ENCODE results near the gene ATOH8. TPM values are rescaled to one million over a fixed set of nuclear protein-coding genes. Genes with fewer than 3 reads are reported as not detected.

The ATOH8 gene
- total and polyA plus RNA-seq, 11 donors = 11.8 to 103 (median 19.0) TPM

DNA sequence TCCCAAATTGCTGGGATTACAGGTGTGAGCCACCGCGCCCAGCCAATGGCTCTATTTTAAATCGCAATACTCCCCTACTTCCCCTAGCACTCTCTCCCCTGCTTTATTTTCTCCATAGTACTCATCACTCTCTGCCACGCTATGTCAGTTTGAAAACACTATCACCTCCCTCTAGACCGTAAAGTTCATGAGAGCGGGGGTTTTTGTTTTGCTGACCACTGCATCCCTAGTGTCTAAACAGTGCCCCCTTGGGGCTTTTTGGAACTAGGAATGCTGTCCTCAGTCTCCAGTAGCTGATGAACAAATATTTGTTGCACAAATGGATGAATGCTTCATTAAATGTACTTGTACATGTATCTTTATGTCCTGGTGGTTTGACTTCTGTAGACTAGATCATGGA is 44.1 kb downstream of the ATOH8 start:
- ATAC-seq (peak in 3 of 4 donors; percentile 34 to 60 (median 49)), DNase-seq (peak in 2 of 5 donors; percentile 21 to 46)
- peak overlapping the region in 2 of 12 donors; percentile 55 to 80 for H3K27ac ChIP-seq
- no peak overlapping the region for H3K4me3 ChIP-seq
- peaks cover 12 to 67% (median 49%) of the 10 kb centered on the region in 12 donors for H3K4me1 ChIP-seq
- 52 to 65% (median 57%) methylated on average over 6 of the region's 6 CpGs for WGBS, 4 donors
- peaks cover 0 to 15% (median 0%) of the 10 kb centered on the region in 12 donors for H3K9me3 ChIP-seq
- intact Hi-C loops (cut with DNase I) = loop anchor here in 9 of 10 donors (1.0 to 5.0 kb wide), 8 partner anchors 21 to 71 kb away; partner anchors contain the start of gene ATOH8 (in 6 of the 9)
- no peaks in the 10 kb centered on the region for H3K36me3 ChIP-seq
- TF ChIP-seq, protein P1, sequence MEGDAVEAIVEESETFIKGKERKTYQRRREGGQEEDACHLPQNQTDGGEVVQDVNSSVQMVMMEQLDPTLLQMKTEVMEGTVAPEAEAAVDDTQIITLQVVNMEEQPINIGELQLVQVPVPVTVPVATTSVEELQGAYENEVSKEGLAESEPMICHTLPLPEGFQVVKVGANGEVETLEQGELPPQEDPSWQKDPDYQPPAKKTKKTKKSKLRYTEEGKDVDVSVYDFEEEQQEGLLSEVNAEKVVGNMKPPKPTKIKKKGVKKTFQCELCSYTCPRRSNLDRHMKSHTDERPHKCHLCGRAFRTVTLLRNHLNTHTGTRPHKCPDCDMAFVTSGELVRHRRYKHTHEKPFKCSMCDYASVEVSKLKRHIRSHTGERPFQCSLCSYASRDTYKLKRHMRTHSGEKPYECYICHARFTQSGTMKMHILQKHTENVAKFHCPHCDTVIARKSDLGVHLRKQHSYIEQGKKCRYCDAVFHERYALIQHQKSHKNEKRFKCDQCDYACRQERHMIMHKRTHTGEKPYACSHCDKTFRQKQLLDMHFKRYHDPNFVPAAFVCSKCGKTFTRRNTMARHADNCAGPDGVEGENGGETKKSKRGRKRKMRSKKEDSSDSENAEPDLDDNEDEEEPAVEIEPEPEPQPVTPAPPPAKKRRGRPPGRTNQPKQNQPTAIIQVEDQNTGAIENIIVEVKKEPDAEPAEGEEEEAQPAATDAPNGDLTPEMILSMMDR (IDR thresholded peaks at IDR 0.05) = peak; percentile 40 to 74 (median 60)
- TF ChIP-seq POLR2A (IDR thresholded peaks at IDR 0.05) = no peak
- no peaks in the 10 kb centered on the region for H3K27me3 ChIP-seq

DNA sequence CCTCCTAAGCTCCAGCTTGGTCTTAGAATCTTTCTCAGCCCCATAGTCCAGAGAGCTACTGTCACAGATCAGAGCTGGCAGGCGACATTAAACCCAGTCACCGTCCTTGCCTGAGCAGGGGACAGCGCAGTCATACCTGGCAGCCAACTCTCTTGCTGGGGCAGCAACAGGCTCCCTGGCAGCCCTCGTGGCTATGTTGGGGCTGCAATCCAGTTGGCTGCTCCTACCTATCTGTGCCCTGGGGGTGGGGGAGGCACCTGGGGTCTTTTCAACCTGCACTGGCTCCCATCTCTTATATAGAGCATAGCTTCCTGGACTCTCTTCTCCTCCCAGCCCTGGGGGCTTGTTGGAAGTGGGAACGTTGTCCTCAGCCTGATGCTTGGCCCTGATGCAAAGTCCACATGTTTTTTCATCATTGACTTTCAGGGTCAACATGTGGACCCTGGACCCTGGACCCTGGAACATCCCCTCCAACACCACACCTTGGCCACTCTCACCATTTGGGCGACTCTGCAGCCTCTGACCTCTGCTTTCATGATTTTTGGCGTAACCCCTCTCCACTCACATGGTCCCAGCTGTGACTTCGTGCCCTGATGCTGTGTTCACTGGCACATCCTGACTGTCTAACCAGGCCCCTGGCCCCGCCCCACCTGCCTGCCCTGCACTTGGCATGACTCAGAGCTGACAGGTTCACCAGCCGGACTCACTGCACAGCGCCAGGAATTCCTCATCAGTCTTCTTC is 45.6 kb downstream of the ATOH8 start:
- WGBS, 4 donors = 70 to 93% (median 72%) methylated on average over 9 to 11 of the region's 11 CpGs
- peak in 3 of 5 donors; percentile 35 to 80 (median 70) for DNase-seq
- Histone ChIP-seq H3K27me3 (no peaks in the 10 kb centered on the region), H3K36me3 (no peaks in the 10 kb centered on the region), H3K9me3 (peaks cover 0 to 15% (median 0%) of the 10 kb centered on the region in 12 donors), H3K27ac (peak overlapping the region in 7 of 12 donors; percentile 47 to 72 (median 58)), H3K4me1 (peaks cover 6 to 55% (median 35%) of the 10 kb centered on the region in 12 donors), H3K4me3 (no peak overlapping the region)
- peak; percentile 54 to 73 (median 66) for ATAC-seq
- TF ChIP-seq POLR2A (IDR thresholded peaks at IDR 0.05) = no peak
- TF ChIP-seq, protein P1 (IDR thresholded peaks at IDR 0.05) = no peak
- intact Hi-C loops (cut with DNase I) = loop anchor here in 7 of 10 donors (2.0 to 5.0 kb wide), 6 partner anchors 27 to 72 kb away; partner anchors contain the start of gene ATOH8 (in 5 of the 7)

DNA sequence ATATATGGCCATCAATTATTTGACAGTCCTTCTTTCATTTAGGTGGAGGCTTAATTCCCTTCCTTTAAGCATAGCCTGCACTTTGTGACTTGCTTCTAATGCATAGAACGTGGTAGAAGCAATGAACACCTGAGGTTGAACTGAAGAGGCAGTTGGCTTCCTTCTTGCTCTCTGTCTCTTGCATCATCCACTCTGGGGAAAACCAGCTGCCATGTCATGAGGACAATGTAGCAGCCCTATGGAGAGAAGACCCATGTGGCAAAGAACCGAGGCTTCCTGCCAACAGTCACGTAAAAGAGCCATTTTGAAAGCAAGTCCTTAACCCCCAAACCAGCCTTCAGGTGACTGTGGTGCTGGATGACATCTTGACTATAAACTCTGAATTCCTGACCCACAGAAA is 46.8 kb downstream of the ATOH8 start:
- TF ChIP-seq, protein P1 (IDR thresholded peaks at IDR 0.05) = no peak
- TF ChIP-seq POLR2A (IDR thresholded peaks at IDR 0.05) = no peak

DNA sequence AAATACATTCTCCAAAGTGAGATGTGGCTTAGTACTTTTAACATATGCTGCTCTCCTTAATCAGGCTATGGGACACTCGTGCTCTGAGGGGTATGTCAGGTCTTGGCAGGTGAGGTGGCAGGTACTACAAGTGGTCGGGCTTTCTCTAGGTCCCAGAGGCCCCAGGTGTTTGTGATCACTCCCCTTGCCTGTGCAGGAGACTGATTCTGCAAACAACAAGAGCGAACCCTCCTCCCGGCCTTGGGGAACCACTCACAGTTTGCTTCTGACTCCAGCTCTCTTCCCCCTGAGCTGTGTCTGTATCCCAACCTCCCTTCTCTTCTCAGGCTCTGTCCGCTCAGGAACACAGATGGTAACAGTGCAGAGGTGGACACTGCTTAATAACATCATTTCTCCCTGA is 48.1 kb downstream of the ATOH8 start:
- DNase-seq (no peak), ATAC-seq (no peak)
- peaks cover 0 to 15% (median 0%) of the 10 kb centered on the region in 12 donors for H3K9me3 ChIP-seq
- intact Hi-C loops (cut with DNase I) = loop anchor here in 2 of 10 donors (2.0 kb wide), 2 partner anchors 49 to 73 kb away; partner anchors contain the start of gene ATOH8 (in 1 of the 2)
- H3K4me1 ChIP-seq = peaks cover 0 to 34% (median 12%) of the 10 kb centered on the region in 12 donors
- no peaks in the 10 kb centered on the region for H3K27me3 ChIP-seq
- H3K36me3 ChIP-seq = no peaks in the 10 kb centered on the region
- WGBS, 4 donors = 93 to 97% (median 93%) methylated on average over 5 of the region's 5 CpGs
- TF ChIP-seq POLR2A (IDR thresholded peaks at IDR 0.05) = no peak
- TF ChIP-seq, protein P1 (IDR thresholded peaks at IDR 0.05) = no peak
- no peak overlapping the region for H3K27ac ChIP-seq
- H3K4me3 ChIP-seq = no peak overlapping the region

More for the DNA sequence above, 46.8 kb downstream of the ATOH8 start:
- WGBS, 4 donors = 92 to 100% (median 96%) methylated on average over 3 of the region's 3 CpGs
- no peaks in the 10 kb centered on the region for H3K36me3 ChIP-seq
- H3K4me1 ChIP-seq = peaks cover 2 to 47% (median 24%) of the 10 kb centered on the region in 12 donors
- ATAC-seq (no peak), DNase-seq (no peak)
- H3K27me3 ChIP-seq = no peaks in the 10 kb centered on the region
- intact Hi-C loops (cut with DNase I) = no loop called here
- H3K9me3 ChIP-seq = peaks cover 0 to 15% (median 0%) of the 10 kb centered on the region in 12 donors
- no peak overlapping the region for H3K4me3 ChIP-seq
- H3K27ac ChIP-seq = no peak overlapping the region

Data from heart left ventricle (tissue), 16 donors.